ENCODE data around the gene SPTBN1. TPM values are rescaled to one million over a fixed set of nuclear protein-coding genes. Genes with fewer than 3 reads are reported as not detected.

SPTBN1 gene
- total RNA-seq, 1 experiment from 2014 or later, result 202 TPM

DNA sequence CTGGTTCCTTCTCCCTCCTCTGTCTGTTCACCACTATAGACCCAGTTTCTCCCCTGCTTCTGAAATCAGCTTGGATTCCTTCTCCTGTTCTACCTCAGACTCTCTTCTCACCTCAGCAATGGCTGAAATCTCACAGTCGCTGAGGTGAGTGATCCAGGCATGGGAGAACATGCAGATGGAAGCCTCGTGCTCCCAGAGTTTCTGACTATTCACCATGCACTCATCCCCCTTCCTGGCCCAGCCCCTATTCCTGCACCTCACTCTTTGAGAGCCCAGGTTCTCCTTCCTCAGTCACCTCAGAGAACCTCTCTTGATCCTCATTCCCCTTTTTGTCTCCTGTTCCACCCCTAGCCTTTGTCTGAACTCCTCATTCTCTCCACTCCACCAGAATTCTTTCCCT, 78.5 kb downstream of the SPTBN1 start:
- TF ChIP-seq EZH2 (IDR thresholded peaks at IDR 0.05; ENCODE audit: low read length, unreplicated experiment) (no peak), EZH2phosphoT487 (IDR thresholded peaks at IDR 0.05; ENCODE audit: borderline replicate concordance, low read length) (no peak), CTCF (conservative IDR thresholded peaks at IDR 0.05; ENCODE audit: low read depth, low read length) (no peak)
- ChIA-PET CTCF (no interaction called here), POLR2A (ENCODE audit: unreplicated experiment) (interaction anchor here (0.7 kb wide), 1 partner anchor 45 kb away, joined by 3 read pairs; no protein-coding TSS in a partner anchor)
- BruUV-seq (replicated peaks), result no TSS peak
- Histone ChIP-seq H3K4me1 (ENCODE audit: insufficient read depth, low read length) (peaks cover 37% of the 10 kb centered on the region), H3K4me3 (ENCODE audit: low read length) (no peak overlapping the region), H3K27ac (ENCODE audit: low read length) (peak overlapping the region; percentile 86; the same call in 1 of the 2 replicates), H4K20me1 (ENCODE audit: low read length) (no peaks in the 10 kb centered on the region), H3K36me3 (ENCODE audit: low read depth, low read length) (no peaks in the 10 kb centered on the region), H3K4me2 (ENCODE audit: low read length) (no peak overlapping the region), H2AFZ (ENCODE audit: low read length) (no peak overlapping the region), H3K27me3 (ENCODE audit: low read length) (no peaks in the 10 kb centered on the region), H3K9ac (ENCODE audit: low read length) (no peak overlapping the region), H3F3A (ENCODE audit: low read length, unreplicated experiment) (no peaks in the 10 kb centered on the region), H3K9me2 (replicated peaks; ENCODE audit: low read length) (no peaks in the 10 kb centered on the region), H3K9me3 (ENCODE audit: low read length) (no peaks in the 10 kb centered on the region), H3K79me2 (ENCODE audit: low read length) (peaks cover 10% of the 10 kb centered on the region; the same call in 1 of the 2 replicates)
- intact Hi-C loops (cut with micrococcal nuclease), result no loop called here
- no peak for ATAC-seq
- no peak for DNase-seq

DNA sequence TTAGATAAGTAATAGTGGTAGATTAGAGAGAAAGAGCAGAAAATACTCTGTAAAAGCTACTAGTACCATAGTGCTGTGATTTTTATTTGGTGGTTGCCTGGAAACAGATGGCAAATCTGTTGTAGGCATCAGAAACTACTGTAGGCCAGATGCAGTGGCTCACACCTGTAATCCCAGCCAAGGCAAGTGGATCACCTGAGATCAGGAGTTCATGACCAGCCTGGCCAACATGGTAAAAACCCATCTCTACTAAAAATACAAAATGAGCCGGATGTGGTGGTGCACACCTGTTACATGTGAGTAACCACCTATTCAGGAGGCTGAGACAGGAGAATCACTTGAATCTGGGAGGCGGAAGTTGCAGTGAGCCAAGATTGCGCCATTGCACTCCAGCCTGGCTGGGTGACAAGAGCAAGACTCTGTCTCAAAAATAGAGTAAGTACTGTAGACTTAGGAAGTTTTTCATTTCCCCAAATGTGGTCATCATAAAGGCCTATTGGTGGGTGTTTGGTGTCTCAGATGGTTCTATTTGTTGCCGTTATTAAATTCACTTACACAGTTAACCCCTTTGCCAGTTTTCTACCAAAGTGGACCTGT, 79.6 kb downstream of the SPTBN1 start:
- Histone ChIP-seq H3K27me3 (ENCODE audit: low read length) (no peaks in the 10 kb centered on the region), H3K79me2 (ENCODE audit: low read length) (peaks cover 10% of the 10 kb centered on the region; the same call in 1 of the 2 replicates), H3K36me3 (ENCODE audit: low read depth, low read length) (no peaks in the 10 kb centered on the region), H3K9me3 (ENCODE audit: low read length) (no peaks in the 10 kb centered on the region), H3K27ac (ENCODE audit: low read length) (no peak overlapping the region), H3K9me2 (replicated peaks; ENCODE audit: low read length) (no peaks in the 10 kb centered on the region), H3K4me3 (ENCODE audit: low read length) (no peak overlapping the region), H3F3A (ENCODE audit: low read length, unreplicated experiment) (no peaks in the 10 kb centered on the region), H3K4me1 (ENCODE audit: insufficient read depth, low read length) (peaks cover 44% of the 10 kb centered on the region), H4K20me1 (ENCODE audit: low read length) (no peaks in the 10 kb centered on the region), H2AFZ (ENCODE audit: low read length) (no peak overlapping the region), H3K4me2 (ENCODE audit: low read length) (no peak overlapping the region), H3K9ac (ENCODE audit: low read length) (no peak overlapping the region)
- no peak for DNase-seq
- BruUV-seq (replicated peaks), result no TSS peak
- CTCF ChIA-PET, result no interaction called here
- ATAC-seq, result no peak
- intact Hi-C loops (cut with micrococcal nuclease), result no loop called here
- POLR2A ChIA-PET (ENCODE audit: unreplicated experiment), result no interaction called here
- TF ChIP-seq CTCF (conservative IDR thresholded peaks at IDR 0.05; ENCODE audit: low read depth, low read length) (no peak), EZH2 (IDR thresholded peaks at IDR 0.05; ENCODE audit: low read length, unreplicated experiment) (no peak), EZH2phosphoT487 (IDR thresholded peaks at IDR 0.05; ENCODE audit: borderline replicate concordance, low read length) (no peak)

DNA sequence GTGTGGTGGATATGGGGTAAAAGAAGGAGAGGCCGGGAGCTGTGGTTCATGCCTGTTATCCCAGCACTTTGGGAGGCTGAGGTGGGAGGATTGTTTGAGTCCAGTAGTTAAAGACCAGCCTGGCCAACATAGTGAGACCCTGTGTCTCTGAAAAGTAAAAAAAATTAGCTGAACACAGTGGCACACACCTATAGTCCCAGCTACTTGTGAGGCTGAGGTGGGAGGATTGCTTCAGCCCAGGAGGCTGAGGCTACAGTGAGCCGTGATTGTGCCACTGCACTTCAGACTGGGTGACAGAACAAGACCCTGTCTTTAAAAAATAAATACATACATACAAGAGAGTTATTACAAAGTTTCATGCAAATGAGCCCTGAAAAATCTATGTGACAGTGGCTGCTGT, 80.6 kb downstream of the SPTBN1 start:
- Histone ChIP-seq H3K27me3 (ENCODE audit: low read length) (no peaks in the 10 kb centered on the region), H4K20me1 (ENCODE audit: low read length) (no peaks in the 10 kb centered on the region), H3K4me1 (ENCODE audit: insufficient read depth, low read length) (peaks cover 35% of the 10 kb centered on the region), H3K4me3 (ENCODE audit: low read length) (no peak overlapping the region), H3K9me2 (replicated peaks; ENCODE audit: low read length) (no peaks in the 10 kb centered on the region), H3K36me3 (ENCODE audit: low read depth, low read length) (no peaks in the 10 kb centered on the region), H2AFZ (ENCODE audit: low read length) (no peak overlapping the region), H3K9me3 (ENCODE audit: low read length) (no peaks in the 10 kb centered on the region), H3K4me2 (ENCODE audit: low read length) (no peak overlapping the region), H3K27ac (ENCODE audit: low read length) (no peak overlapping the region), H3F3A (ENCODE audit: low read length, unreplicated experiment) (no peaks in the 10 kb centered on the region), H3K79me2 (ENCODE audit: low read length) (peaks cover 10% of the 10 kb centered on the region; the same call in 1 of the 2 replicates), H3K9ac (ENCODE audit: low read length) (no peak overlapping the region)
- DNase-seq, result no peak
- intact Hi-C loops (cut with micrococcal nuclease), result no loop called here
- ATAC-seq, result no peak
- TF ChIP-seq CTCF (conservative IDR thresholded peaks at IDR 0.05; ENCODE audit: low read depth, low read length) (no peak), EZH2phosphoT487 (IDR thresholded peaks at IDR 0.05; ENCODE audit: borderline replicate concordance, low read length) (no peak), EZH2 (IDR thresholded peaks at IDR 0.05; ENCODE audit: low read length, unreplicated experiment) (no peak)
- ChIA-PET CTCF (no interaction called here), POLR2A (ENCODE audit: unreplicated experiment) (no interaction called here)
- no TSS peak for BruUV-seq (replicated peaks)

Data from PC-3 (cell line).